Measurements from ENCODE around the gene DTYMK. TPM values are rescaled to one million over a fixed set of nuclear protein-coding genes. Genes with fewer than 3 reads are reported as not detected.
A peak's percentile ranks its signal among the peaks of the same experiment; 100 is the strongest.
"Not testable (repeated sequence)": the region's sequence is repeated elsewhere in the genome, so short reads cannot be mapped to it uniquely, and the experiment has no call there.

Gene DTYMK
- 25.5 TPM for polyA plus RNA-seq
- long read RNA-seq, donor 1, transcript DTYMK-201 (5 exons, 1,232 nt) = major isoform, 12 of 30 reads
- long read RNA-seq, donor 1, partial matches to known transcripts = 15 of 30 reads
- long read RNA-seq, donor 1, other reads (novel, unspliced or antisense) = 0 of 30 reads
- long read RNA-seq, donor 2, transcript DTYMK-201 (5 exons, 1,232 nt) = major isoform, 24 of 52 reads
- long read RNA-seq, donor 2, partial matches to known transcripts = 22 of 52 reads
- long read RNA-seq, donor 2, other reads (novel, unspliced or antisense) = 0 of 52 reads
- long read RNA-seq, donor 3 = 0 reads
- long read RNA-seq, donor 4, partial matches to known transcripts = 0 of 2 reads
- long read RNA-seq, donor 4, other reads (novel, unspliced or antisense) = 0 of 2 reads
- long read RNA-seq, donor 5, transcript DTYMK-201 (5 exons, 1,232 nt) = major isoform, 12 of 20 reads
- long read RNA-seq, donor 5, partial matches to known transcripts = 5 of 20 reads
- long read RNA-seq, donor 5, other reads (novel, unspliced or antisense) = 0 of 20 reads
- long read RNA-seq, donor 6, transcript DTYMK-201 (5 exons, 1,232 nt) = major isoform, 10 of 13 reads
- long read RNA-seq, donor 6, partial matches to known transcripts = 0 of 13 reads
- long read RNA-seq, donor 6, other reads (novel, unspliced or antisense) = 0 of 13 reads
- long read RNA-seq, donor 7, transcript DTYMK-201 (5 exons, 1,232 nt) = major isoform, 10 of 13 reads
- long read RNA-seq, donor 7, partial matches to known transcripts = 0 of 13 reads
- long read RNA-seq, donor 7, other reads (novel, unspliced or antisense) = 0 of 13 reads
- long read RNA-seq, donor 8, transcript DTYMK-201 (5 exons, 1,232 nt) = major isoform, 13 of 25 reads
- long read RNA-seq, donor 8, partial matches to known transcripts = 7 of 25 reads
- long read RNA-seq, donor 8, other reads (novel, unspliced or antisense) = 0 of 25 reads
- long read RNA-seq, donor 9, transcript DTYMK-201 (5 exons, 1,232 nt) = major isoform, 16 of 24 reads
- long read RNA-seq, donor 9, partial matches to known transcripts = 5 of 24 reads
- long read RNA-seq, donor 9, other reads (novel, unspliced or antisense) = 0 of 24 reads
- long read RNA-seq, donor 10, transcript DTYMK-206 (2 exons, 890 nt) = minor isoform, 5 of 41 reads
- long read RNA-seq, donor 10, transcript DTYMK-201 (5 exons, 1,232 nt) = major isoform, 14 of 41 reads
- long read RNA-seq, donor 10, partial matches to known transcripts = 21 of 41 reads
- long read RNA-seq, donor 10, other reads (novel, unspliced or antisense) = 0 of 41 reads
- long read RNA-seq, donor 11, transcript DTYMK-201 (5 exons, 1,232 nt) = major isoform, 9 of 13 reads
- long read RNA-seq, donor 11, partial matches to known transcripts = 0 of 13 reads
- long read RNA-seq, donor 11, other reads (novel, unspliced or antisense) = 0 of 13 reads

GRCh38 chr2:241686650-241687425 lies at the start of gene DTYMK:
DTYMK (minus strand) TSS chr2:241686815; CDS start chr2:241686783, 32 bp downstream.
- H3K4me3 ChIP-seq (ENCODE audit: low read length) = peak within 1 kb of the TSS; percentile 98
- H3K4me1 ChIP-seq (ENCODE audit: control insufficient read depth, insufficient read depth, low read length) = peaks cover 7% of the 10 kb centered on the region
- no CpG with 5 or more reads among the region's 102 CpGs for WGBS (ENCODE audit: insufficient coverage, low lambda C conversion rate)
- H3K27ac ChIP-seq (ENCODE audit: low read length) = peak within 1 kb of the TSS; percentile 97
- H3K36me3 ChIP-seq (ENCODE audit: control insufficient read depth, insufficient read depth, low read length) = peaks cover 35% of the 10 kb centered on the region
- DNase-seq = peak; percentile 96 to 98
- no peaks in the 10 kb centered on the region for H3K9me3 ChIP-seq (ENCODE audit: control insufficient read depth, low read depth, low read length)
- no peaks in the 10 kb centered on the region for H3K27me3 ChIP-seq (ENCODE audit: control insufficient read depth, insufficient read depth, low read length)

DNA sequence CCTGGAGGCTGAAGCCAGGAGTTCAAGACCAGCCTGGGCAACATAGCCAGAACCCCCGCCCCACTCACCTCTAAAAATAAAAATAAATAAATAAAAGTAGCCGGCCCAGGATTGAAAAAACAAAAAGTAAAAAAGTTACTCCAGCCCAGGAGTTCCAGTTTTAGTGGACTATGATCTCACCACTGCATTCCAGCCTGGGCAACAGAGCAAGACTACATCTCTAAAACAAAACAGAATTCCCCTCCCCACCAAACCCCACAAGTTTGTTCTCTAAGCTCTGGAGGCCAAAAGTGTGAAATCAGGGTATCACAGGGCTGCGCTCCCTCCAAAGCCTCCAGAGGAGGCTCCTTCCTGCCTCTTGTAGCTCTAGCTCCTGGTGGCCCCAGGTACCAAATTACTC lies 49.5 kb upstream of the DTYMK start:
- Histone ChIP-seq H3K27me3 (ENCODE audit: control insufficient read depth, insufficient read depth, low read length) (no peaks in the 10 kb centered on the region), H3K36me3 (ENCODE audit: control insufficient read depth, insufficient read depth, low read length) (peaks cover 7% of the 10 kb centered on the region), H3K27ac (ENCODE audit: low read length) (no peak overlapping the region), H3K4me1 (ENCODE audit: control insufficient read depth, insufficient read depth, low read length) (peaks cover 5% of the 10 kb centered on the region), H3K4me3 (ENCODE audit: low read length) (no peak overlapping the region), H3K9me3 (ENCODE audit: control insufficient read depth, low read depth, low read length) (no peaks in the 10 kb centered on the region)
- 33% methylated on average over 1 of the region's 3 CpGs for WGBS (ENCODE audit: insufficient coverage, low lambda C conversion rate)
- no peak for DNase-seq

DNA sequence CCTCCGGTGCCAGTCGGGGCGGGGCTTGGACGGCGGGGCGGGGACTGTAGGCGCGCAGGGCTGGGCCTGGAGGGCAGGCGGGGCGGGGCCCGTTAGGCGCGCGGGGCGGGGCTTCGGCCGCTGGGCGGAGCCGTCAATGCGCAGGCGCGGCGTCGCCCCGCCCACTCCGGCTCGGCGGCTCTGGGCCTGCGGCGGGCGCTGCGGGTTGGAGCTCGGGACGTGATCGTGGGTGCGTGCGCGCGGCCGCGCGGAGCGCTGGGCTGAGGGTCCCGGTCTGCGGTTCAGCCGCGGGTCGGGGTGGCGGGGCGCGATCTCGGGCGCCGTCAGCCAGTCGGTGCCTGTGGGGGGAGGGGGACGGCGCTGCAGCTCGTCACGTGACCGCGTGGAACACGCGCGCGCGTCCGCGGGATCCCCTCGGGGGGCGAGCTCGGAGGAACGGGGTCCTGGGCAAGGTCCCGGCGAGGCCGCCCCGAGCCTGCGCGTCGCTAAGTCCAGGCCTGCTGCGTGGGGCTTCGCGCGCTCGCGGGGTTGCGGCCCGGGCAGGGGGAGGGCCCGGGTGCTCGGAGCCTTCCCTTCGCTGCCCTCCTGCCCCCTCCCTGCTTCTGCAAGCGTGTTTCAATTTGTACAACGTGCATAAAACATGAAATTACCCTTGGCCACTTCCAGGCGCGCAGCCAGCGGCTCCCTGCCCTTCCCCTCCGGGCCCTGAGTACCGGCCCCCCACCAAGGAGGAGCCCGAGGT lies 48.0 kb upstream of the DTYMK start, which contains the start of gene D2HGDH:
D2HGDH (plus strand) TSS at position 164 of the 742 bp plus-strand sequence. CDS start 595 bp downstream, outside the sequence.
- DNase-seq = peak; percentile 84 to 87
- Histone ChIP-seq H3K4me1 (ENCODE audit: control insufficient read depth, insufficient read depth, low read length) (peaks cover 5% of the 10 kb centered on the region), H3K4me3 (ENCODE audit: low read length) (peak within 1 kb of the TSS; percentile 75), H3K27me3 (ENCODE audit: control insufficient read depth, insufficient read depth, low read length) (no peaks in the 10 kb centered on the region), H3K9me3 (ENCODE audit: control insufficient read depth, low read depth, low read length) (no peaks in the 10 kb centered on the region), H3K27ac (ENCODE audit: low read length) (peak within 1 kb of the TSS; percentile 79), H3K36me3 (ENCODE audit: control insufficient read depth, insufficient read depth, low read length) (peaks cover 3% of the 10 kb centered on the region)
- WGBS (ENCODE audit: insufficient coverage, low lambda C conversion rate) = no CpG with 5 or more reads among the region's 98 CpGs

DNA sequence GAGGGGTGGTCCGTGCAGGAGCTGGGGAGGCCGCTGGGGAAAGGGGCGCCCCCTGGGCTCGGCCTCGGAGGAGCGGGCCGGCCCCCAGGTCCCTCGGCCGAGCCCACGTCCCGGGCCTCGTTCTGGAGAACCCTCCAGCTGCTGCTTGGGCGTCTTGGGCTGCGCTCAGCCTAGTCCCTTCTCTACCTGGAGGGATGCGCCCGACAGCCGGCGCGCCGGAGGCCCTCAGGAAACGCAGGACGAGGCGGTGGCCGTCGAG lies 47.5 kb upstream of the DTYMK start:
- no CpG with 5 or more reads among the region's 25 CpGs for WGBS (ENCODE audit: insufficient coverage, low lambda C conversion rate)
- peak overlapping the region; percentile 35 for H3K4me3 ChIP-seq (ENCODE audit: low read length)

GRCh38 chr2:241733391-241734207 lies 47.0 kb upstream of the DTYMK start:
- DNase-seq = no peak
- Histone ChIP-seq H3K27ac (ENCODE audit: low read length) (no peak overlapping the region), H3K36me3 (ENCODE audit: control insufficient read depth, insufficient read depth, low read length) (peaks cover 3% of the 10 kb centered on the region), H3K9me3 (ENCODE audit: control insufficient read depth, low read depth, low read length) (no peaks in the 10 kb centered on the region), H3K4me3 (ENCODE audit: low read length) (peak overlapping the region; percentile 35), H3K27me3 (ENCODE audit: control insufficient read depth, insufficient read depth, low read length) (no peaks in the 10 kb centered on the region), H3K4me1 (ENCODE audit: control insufficient read depth, insufficient read depth, low read length) (peaks cover 5% of the 10 kb centered on the region)
- WGBS (ENCODE audit: insufficient coverage, low lambda C conversion rate) = no CpG with 5 or more reads among the region's 23 CpGs

More for the DNA sequence above, 47.5 kb upstream of the DTYMK start:
- Histone ChIP-seq H3K4me1 (ENCODE audit: control insufficient read depth, insufficient read depth, low read length) (peaks cover 5% of the 10 kb centered on the region), H3K9me3 (ENCODE audit: control insufficient read depth, low read depth, low read length) (no peaks in the 10 kb centered on the region), H3K36me3 (ENCODE audit: control insufficient read depth, insufficient read depth, low read length) (peaks cover 3% of the 10 kb centered on the region), H3K27me3 (ENCODE audit: control insufficient read depth, insufficient read depth, low read length) (no peaks in the 10 kb centered on the region), H3K27ac (ENCODE audit: low read length) (peak overlapping the region; percentile 31)
- no peak for DNase-seq

- WGBS (ENCODE audit: insufficient coverage, low lambda C conversion rate) = no CpG with 5 or more reads among the region's 26 CpGs
- H3K9me3 ChIP-seq (ENCODE audit: control insufficient read depth, low read depth, low read length); H3K36me3 ChIP-seq (ENCODE audit: control insufficient read depth, insufficient read depth, low read length); DNase-seq; H3K27ac ChIP-seq (ENCODE audit: low read length); H3K4me3 ChIP-seq (ENCODE audit: low read length); H3K4me1 ChIP-seq (ENCODE audit: control insufficient read depth, insufficient read depth, low read length); H3K27me3 ChIP-seq (ENCODE audit: control insufficient read depth, insufficient read depth, low read length): not testable (repeated sequence)
Observed at GRCh38 chr2:241732513-241733186, 46.0 kb upstream of the DTYMK start.

GRCh38 chr2:241730671-241731293 lies 44.2 kb upstream of the DTYMK start:
- Histone ChIP-seq H3K36me3 (ENCODE audit: control insufficient read depth, insufficient read depth, low read length) (peaks cover 2% of the 10 kb centered on the region), H3K27ac (ENCODE audit: low read length) (no peak overlapping the region), H3K27me3 (ENCODE audit: control insufficient read depth, insufficient read depth, low read length) (no peaks in the 10 kb centered on the region), H3K4me3 (ENCODE audit: low read length) (no peak overlapping the region), H3K9me3 (ENCODE audit: control insufficient read depth, low read depth, low read length) (peaks cover 2% of the 10 kb centered on the region), H3K4me1 (ENCODE audit: control insufficient read depth, insufficient read depth, low read length) (peaks cover 5% of the 10 kb centered on the region)
- WGBS (ENCODE audit: insufficient coverage, low lambda C conversion rate) = no CpG with 5 or more reads among the region's 12 CpGs
- DNase-seq = no peak

- no CpG with 5 or more reads among the region's 6 CpGs for WGBS (ENCODE audit: insufficient coverage, low lambda C conversion rate)
- no peak for DNase-seq
- no peak overlapping the region for H3K27ac ChIP-seq (ENCODE audit: low read length)
- H3K4me3 ChIP-seq (ENCODE audit: low read length) = no peak overlapping the region
- H3K4me1 ChIP-seq (ENCODE audit: control insufficient read depth, insufficient read depth, low read length) = peaks cover 3% of the 10 kb centered on the region
- peaks cover 4% of the 10 kb centered on the region for H3K36me3 ChIP-seq (ENCODE audit: control insufficient read depth, insufficient read depth, low read length)
- no peaks in the 10 kb centered on the region for H3K27me3 ChIP-seq (ENCODE audit: control insufficient read depth, insufficient read depth, low read length)
- peaks cover 7% of the 10 kb centered on the region for H3K9me3 ChIP-seq (ENCODE audit: control insufficient read depth, low read depth, low read length)
Observed at GRCh38 chr2:241729868-241730267, 43.3 kb upstream of the DTYMK start.
